ENCODE measurements around the gene APP. TPM values are rescaled to one million over a fixed set of nuclear protein-coding genes. Genes with fewer than 3 reads are reported as not detected.

APP gene
- total RNA-seq, 3 donors from 2014 or later: 270 to 546 (median 383) TPM

GRCh38 chr21:26116456-26117011 is 54.0 kb downstream of the APP start:
- no peak for DNase-seq (ENCODE audit: low spot score in 2 of 2)
- Histone ChIP-seq H3K27ac (peak overlapping the region; percentile 87), H3K27me3 (no peaks in the 10 kb centered on the region), H3K9me3 (no peaks in the 10 kb centered on the region), H3K36me3 (no peaks in the 10 kb centered on the region), H3K4me3 (peak overlapping the region in 2 of 3 donors; percentile 24 to 39), H3K4me1 (peaks cover 0 to 16% of the 10 kb centered on the region in 2 donors)
- intact Hi-C loops (cut with DNase I; ENCODE audit: low total_unique reads): no loop called here
- peak in 1 of 3 donors; percentile 24 for TF ChIP-seq POLR2AphosphoS5 (IDR thresholded peaks at IDR 0.05)
- TF ChIP-seq, protein P1, sequence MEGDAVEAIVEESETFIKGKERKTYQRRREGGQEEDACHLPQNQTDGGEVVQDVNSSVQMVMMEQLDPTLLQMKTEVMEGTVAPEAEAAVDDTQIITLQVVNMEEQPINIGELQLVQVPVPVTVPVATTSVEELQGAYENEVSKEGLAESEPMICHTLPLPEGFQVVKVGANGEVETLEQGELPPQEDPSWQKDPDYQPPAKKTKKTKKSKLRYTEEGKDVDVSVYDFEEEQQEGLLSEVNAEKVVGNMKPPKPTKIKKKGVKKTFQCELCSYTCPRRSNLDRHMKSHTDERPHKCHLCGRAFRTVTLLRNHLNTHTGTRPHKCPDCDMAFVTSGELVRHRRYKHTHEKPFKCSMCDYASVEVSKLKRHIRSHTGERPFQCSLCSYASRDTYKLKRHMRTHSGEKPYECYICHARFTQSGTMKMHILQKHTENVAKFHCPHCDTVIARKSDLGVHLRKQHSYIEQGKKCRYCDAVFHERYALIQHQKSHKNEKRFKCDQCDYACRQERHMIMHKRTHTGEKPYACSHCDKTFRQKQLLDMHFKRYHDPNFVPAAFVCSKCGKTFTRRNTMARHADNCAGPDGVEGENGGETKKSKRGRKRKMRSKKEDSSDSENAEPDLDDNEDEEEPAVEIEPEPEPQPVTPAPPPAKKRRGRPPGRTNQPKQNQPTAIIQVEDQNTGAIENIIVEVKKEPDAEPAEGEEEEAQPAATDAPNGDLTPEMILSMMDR (IDR thresholded peaks at IDR 0.05): no peak

GRCh38 chr21:26115899-26116298 is 54.7 kb downstream of the APP start:
- intact Hi-C loops (cut with DNase I; ENCODE audit: low total_unique reads): no loop called here
- peaks cover 0 to 16% of the 10 kb centered on the region in 2 donors for H3K4me1 ChIP-seq
- peak overlapping the region; percentile 87 for H3K27ac ChIP-seq
- no peaks in the 10 kb centered on the region for H3K9me3 ChIP-seq
- no peaks in the 10 kb centered on the region for H3K36me3 ChIP-seq
- H3K4me3 ChIP-seq: peak overlapping the region in 1 of 3 donors; percentile 39
- no peak for DNase-seq (ENCODE audit: low spot score in 2 of 2)
- H3K27me3 ChIP-seq: no peaks in the 10 kb centered on the region
- TF ChIP-seq, protein P1 (IDR thresholded peaks at IDR 0.05): no peak
- no peak for TF ChIP-seq POLR2A (IDR thresholded peaks at IDR 0.05)
- TF ChIP-seq POLR2AphosphoS5 (IDR thresholded peaks at IDR 0.05): no peak

- Histone ChIP-seq H3K9me3 (no peaks in the 10 kb centered on the region), H3K27me3 (no peaks in the 10 kb centered on the region), H3K4me1 (peaks cover 0 to 16% of the 10 kb centered on the region in 2 donors), H3K36me3 (no peaks in the 10 kb centered on the region), H3K4me3 (no peak overlapping the region), H3K27ac (peak overlapping the region; percentile 87)
- no peak for DNase-seq (ENCODE audit: low spot score in 2 of 2)
- no peak for TF ChIP-seq POLR2A (IDR thresholded peaks at IDR 0.05)
- intact Hi-C loops (cut with DNase I; ENCODE audit: low total_unique reads): no loop called here
These were observed 55.3 kb downstream of the APP start for GRCh38 chr21:26115305-26115704.

- DNase-seq (ENCODE audit: low spot score in 2 of 2): no peak
These were observed 57.6 kb downstream of the APP start for GRCh38 chr21:26112975-26113374.

DNA sequence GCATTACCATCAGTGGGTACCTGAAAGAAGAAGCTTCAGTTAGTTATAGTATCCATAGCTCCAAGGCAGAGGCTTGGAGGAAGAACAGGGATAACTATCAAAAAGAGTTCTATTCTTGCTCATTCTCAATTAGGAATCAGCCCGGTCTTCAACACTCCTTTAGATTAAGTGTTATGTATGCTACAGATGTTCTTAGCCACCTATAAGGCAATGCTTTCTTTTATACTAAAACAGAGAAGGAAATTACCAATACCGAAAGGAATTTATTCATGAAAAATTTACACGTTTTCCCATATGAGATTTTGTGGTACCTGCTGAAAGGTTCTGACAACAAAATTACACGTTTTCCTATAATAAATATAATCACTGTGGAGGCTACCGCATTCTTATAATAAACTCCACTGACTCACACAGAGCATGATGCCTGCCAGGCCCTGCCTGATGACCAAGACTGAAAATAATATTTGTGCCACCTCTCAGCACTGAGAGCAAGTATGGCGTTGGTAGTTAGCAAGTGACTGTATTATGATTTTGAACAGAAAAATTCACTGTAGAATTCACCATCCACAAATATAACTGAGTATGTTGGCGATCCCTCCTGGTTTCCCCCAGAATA is 58.3 kb downstream of the APP start:
- intact Hi-C loops (cut with DNase I; ENCODE audit: low total_unique reads): no loop called here
- H3K27ac ChIP-seq: peak overlapping the region; percentile 8 to 35
- H3K4me3 ChIP-seq: no peak overlapping the region
- no peak for TF ChIP-seq POLR2A (IDR thresholded peaks at IDR 0.05)
- TF ChIP-seq POLR2AphosphoS5 (IDR thresholded peaks at IDR 0.05): no peak
- TF ChIP-seq, protein P1 (IDR thresholded peaks at IDR 0.05): no peak
- no peak for DNase-seq (ENCODE audit: low spot score in 2 of 2)
- H3K27me3 ChIP-seq: no peaks in the 10 kb centered on the region
- H3K9me3 ChIP-seq: no peaks in the 10 kb centered on the region
- H3K4me1 ChIP-seq: peaks cover 0 to 9% of the 10 kb centered on the region in 2 donors
- H3K36me3 ChIP-seq: no peaks in the 10 kb centered on the region

More at GRCh38 chr21:26112975-26113374, 57.6 kb downstream of the APP start:
- Histone ChIP-seq H3K27me3 (no peaks in the 10 kb centered on the region), H3K27ac (peak overlapping the region; percentile 21 to 35), H3K4me1 (peaks cover 0 to 11% of the 10 kb centered on the region in 2 donors), H3K4me3 (no peak overlapping the region), H3K9me3 (no peaks in the 10 kb centered on the region), H3K36me3 (no peaks in the 10 kb centered on the region)
- TF ChIP-seq POLR2AphosphoS5 (IDR thresholded peaks at IDR 0.05) (no peak), POLR2A (IDR thresholded peaks at IDR 0.05) (no peak)
- TF ChIP-seq, protein P1 (IDR thresholded peaks at IDR 0.05): no peak
- intact Hi-C loops (cut with DNase I; ENCODE audit: low total_unique reads): no loop called here

Measured in breast epithelium (tissue), 4 donors.